ENCODE data around the gene RALGDS. TPM values are rescaled to one million over a fixed set of nuclear protein-coding genes. Genes with fewer than 3 reads are reported as not detected.

The RALGDS gene
- total RNA-seq, 2 donors from 2014 or later = 45.3 to 77.0 TPM

DNA sequence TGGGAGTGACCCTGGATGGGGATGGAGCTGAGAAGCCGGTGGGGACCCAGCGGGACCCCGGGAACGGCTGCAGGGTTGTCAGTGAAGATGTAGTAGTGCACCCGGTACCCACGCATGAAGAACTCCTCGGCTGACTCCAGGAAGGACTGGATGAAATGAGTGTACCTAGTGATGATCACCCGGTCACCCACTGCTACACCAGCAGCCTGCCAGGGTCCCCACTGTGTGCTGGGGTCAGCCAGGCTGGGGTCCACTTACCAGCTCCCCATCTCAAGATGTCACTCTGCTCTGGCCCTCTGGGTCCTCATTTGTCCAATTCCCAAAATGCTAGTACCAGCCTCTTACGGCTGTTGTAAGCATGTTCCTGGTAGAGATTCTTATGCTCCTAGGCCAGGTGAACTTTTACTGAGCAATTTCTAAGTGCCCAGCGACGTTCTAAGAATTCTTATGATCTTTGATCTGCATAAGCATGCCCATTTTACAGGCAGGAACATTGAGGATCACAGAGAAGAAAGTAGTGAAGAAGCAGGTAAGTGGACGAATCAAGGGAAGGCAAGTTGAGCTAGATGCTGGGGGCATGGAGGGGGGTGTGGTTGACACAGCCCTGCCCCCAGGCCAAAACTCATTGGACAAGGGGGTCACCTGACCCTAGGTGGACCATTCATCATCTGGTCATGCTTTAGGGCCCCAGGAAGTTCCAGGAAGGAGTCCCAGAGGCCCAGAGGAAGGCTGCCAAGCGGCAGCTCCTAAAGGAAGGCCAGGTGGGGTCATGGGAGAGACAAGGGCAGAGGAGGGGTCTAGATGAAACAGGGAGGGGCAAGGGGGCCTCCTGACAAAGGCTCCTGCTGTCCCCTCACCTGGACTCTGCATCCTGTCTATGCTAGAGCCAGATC lies 33.3 kb upstream of the RALGDS start:
- H3K36me3 Mint-ChIP-seq = no peaks in the 10 kb centered on the region
- no peak for ATAC-seq

GRCh38 chr9:133153227-133154096 lies 32.4 kb upstream of the RALGDS start:
- DNase-seq (ENCODE audit: low spot score in 2 of 2) (no peak), ATAC-seq (no peak)
- H3K36me3 Mint-ChIP-seq = no peaks in the 10 kb centered on the region
- no peak overlapping the region for H3K27ac Mint-ChIP-seq
- no peaks in the 10 kb centered on the region for H3K9me3 Mint-ChIP-seq

More for the DNA sequence above, 33.3 kb upstream of the RALGDS start:
- DNase-seq (ENCODE audit: low spot score in 2 of 2) = no peak
- Mint-ChIP-seq H3K9me3 (no peaks in the 10 kb centered on the region), H3K27ac (no peak overlapping the region)

DNA sequence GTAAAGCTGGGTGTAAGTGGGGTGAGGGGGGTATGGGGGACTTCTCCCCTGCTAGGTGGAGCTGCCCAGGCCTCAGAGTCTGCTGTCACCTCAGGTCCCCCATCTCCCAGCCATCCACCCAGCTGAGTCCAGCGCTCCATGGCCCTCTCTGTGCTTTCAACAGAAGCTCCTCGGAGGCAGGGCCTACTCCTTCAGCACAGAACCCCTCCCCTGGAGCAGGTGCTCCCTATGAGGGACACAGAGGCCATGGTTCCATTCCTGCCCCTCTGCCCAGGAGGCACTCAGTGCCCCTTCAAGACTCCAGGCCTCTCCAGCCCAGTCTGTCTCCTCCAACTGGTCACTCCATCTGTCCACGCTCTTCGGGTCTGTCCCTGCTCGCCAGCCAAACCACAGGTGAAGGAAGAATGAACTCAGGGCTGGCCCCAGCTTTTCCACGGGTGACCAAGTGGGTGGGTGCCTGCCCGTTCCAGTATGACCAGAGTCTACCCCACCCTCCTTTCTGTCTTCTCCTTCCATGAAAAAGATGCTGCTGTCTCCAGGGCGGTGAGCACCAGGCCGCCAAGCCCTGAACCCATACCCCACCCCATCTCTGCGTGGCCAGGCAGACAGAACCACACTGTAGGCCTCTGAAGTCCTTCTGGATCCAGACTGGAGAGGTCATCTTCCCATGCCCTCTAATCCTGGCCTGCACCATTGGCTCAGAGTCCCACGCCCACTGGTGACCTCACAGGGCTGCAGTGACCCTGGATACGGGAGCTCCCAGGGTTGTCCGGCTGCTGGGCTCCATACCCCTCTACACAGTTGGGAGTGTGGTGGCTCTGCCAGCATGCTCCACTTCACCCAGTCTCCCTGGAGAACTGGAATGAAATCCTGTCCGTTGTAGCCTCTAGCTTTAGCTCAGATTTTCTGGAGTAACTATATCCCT lies 30.8 kb upstream of the RALGDS start:
- DNase-seq (ENCODE audit: low spot score in 2 of 2) (no peak), ATAC-seq (no peak)
- Mint-ChIP-seq H3K9me3 (no peaks in the 10 kb centered on the region), H3K36me3 (peaks cover 0 to 6% of the 10 kb centered on the region in 2 donors), H3K27ac (peak overlapping the region in 1 of 2 donors; percentile 41)

DNA sequence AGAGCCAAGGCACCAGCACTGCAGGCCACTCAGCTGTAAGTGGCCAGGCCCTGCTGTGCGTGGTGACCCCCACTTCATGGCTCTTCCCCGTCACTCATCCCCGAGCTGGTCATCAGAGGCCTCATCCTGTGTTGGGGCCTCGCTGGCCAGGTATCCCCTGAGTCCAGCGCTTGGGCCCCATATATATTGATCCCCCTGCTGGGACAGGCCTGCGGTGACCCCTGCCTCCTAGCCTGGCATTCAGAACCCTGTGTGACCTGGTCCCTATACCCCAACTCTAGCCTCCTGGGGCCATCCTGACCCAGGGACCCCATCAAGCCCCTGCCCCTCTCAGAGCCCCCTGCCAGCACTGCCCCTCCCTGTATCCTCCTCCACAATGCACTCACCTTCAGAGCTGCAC lies 30.0 kb upstream of the RALGDS start:
- no peaks in the 10 kb centered on the region for H3K9me3 Mint-ChIP-seq
- ATAC-seq = no peak
- H3K36me3 Mint-ChIP-seq = peaks cover 0 to 6% of the 10 kb centered on the region in 2 donors
- H3K27ac Mint-ChIP-seq = peak overlapping the region in 1 of 2 donors; percentile 41
- DNase-seq (ENCODE audit: low spot score in 2 of 2) = no peak

DNA sequence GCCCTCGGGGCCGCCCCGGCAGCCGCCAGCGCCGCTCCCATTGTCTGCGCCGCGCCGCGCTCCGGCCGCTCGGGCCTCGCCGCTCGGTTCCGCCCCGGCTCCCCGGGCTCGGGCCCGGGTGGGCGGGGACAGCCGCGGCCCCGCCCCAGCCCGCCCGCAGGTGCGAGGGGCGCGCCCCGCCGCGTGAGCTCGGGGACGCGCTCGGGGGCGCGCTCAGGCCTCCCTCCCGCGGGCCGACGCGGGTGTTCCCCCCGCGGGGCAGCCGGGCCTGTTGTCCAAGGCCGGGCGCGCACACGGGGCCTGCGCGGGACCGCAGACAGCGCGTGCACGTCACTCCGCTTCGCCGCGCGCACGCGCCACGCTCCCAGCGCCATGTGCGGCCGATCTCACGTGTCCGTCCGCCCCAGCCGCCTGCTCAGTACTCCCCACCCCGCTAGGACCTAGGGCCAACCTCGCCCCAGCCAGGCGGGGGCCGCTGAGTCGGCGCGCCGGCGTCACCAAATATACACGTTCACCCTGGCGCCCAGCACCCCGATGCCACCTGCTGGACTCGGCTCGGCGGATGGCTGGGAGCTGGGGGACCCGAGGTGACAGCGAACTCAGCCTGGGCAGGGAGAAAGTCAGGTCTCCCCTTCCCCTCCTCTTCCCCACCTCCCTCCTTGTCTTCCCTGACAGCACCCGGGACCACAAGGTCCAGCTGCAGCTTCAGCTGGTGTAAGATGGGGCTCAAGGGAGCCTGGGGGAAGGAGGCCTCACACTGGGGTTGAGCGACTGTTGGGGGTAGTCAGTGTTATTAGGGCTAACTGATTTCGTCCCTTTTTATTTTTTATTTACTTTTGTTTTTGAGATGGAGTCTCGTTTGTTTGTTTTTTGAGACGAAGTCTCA lies 28.3 kb upstream of the RALGDS start:
- Mint-ChIP-seq H3K27ac (peak overlapping the region; percentile 50 to 95), H3K9me3 (no peaks in the 10 kb centered on the region), H3K36me3 (peaks cover 0 to 10% of the 10 kb centered on the region in 2 donors)
- peak; percentile 81 to 90 for DNase-seq (ENCODE audit: low spot score in 2 of 2)
- peak; percentile 74 to 78 for ATAC-seq

GRCh38 chr9:133148199-133149129 lies 27.4 kb upstream of the RALGDS start:
- DNase-seq (ENCODE audit: low spot score in 2 of 2) (peak in 1 of 2 donors; percentile 59), ATAC-seq (peak; percentile 35 to 40)
- peak overlapping the region; percentile 94 to 95 for H3K27ac Mint-ChIP-seq
- H3K36me3 Mint-ChIP-seq = peaks cover 0 to 16% of the 10 kb centered on the region in 2 donors
- no peaks in the 10 kb centered on the region for H3K9me3 Mint-ChIP-seq

GRCh38 chr9:133147412-133148198 lies 26.6 kb upstream of the RALGDS start:
- peaks cover 0 to 16% of the 10 kb centered on the region in 2 donors for H3K36me3 Mint-ChIP-seq
- ATAC-seq = peak in 1 of 2 donors; percentile 27
- H3K9me3 Mint-ChIP-seq = no peaks in the 10 kb centered on the region
- peak overlapping the region; percentile 94 to 95 for H3K27ac Mint-ChIP-seq
- DNase-seq (ENCODE audit: low spot score in 2 of 2) = peak; percentile 80 to 92

GRCh38 chr9:133146746-133147411 lies 25.8 kb upstream of the RALGDS start:
- Mint-ChIP-seq H3K27ac (peak overlapping the region; percentile 94 to 95), H3K36me3 (peaks cover 0 to 16% of the 10 kb centered on the region in 2 donors), H3K9me3 (no peaks in the 10 kb centered on the region)
- no peak for ATAC-seq
- no peak for DNase-seq (ENCODE audit: low spot score in 2 of 2)

DNA sequence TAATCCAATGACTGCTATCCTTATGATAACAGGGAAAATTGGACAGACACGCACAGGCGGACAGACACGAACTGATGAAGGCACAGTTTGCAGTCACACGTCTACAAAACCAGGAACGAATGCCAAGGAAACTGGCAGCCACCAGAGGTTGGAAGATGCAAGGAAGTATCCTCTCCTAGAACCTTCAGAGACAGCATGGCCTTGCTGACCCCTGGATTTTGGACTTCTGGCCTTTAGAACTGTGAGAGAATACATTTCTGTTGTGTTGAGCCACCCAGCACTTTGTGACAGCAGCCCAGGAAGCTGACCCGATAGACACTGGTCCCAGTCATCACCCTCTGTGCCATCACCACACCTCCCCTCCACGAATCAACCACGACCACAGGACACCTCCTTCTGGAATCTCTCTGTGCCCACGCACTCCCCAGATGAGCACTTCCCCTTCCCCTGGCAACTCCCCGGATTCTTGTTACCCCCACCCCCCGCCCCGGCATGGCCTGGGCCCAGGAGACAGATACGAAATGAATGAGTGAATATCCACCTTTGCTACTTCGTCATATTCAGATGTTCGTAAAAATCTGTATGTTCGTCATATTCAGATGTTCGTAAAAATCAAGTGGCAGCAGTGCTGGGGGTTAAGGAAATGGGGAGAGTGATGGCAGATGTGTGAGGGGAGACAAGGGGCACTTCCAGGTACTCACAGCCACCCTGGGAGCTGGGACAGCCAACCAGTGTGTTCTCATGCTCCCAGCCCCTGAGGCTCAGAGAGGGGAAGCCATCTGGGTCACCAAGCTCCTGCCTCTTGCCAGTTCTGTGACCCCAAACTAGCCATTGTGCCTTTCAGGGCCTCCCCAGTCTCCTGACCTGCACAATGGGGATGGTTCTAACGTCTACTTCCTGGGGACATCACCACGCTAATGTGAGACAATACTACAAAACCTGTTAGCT lies 24.1 kb upstream of the RALGDS start:
- Mint-ChIP-seq H3K27ac (peak overlapping the region; percentile 68 to 85), H3K9me3 (no peaks in the 10 kb centered on the region), H3K36me3 (peaks cover 0 to 16% of the 10 kb centered on the region in 2 donors)
- DNase-seq (ENCODE audit: low spot score in 2 of 2) (no peak), ATAC-seq (no peak)

GRCh38 chr9:133144142-133144903 lies 23.3 kb upstream of the RALGDS start:
- ATAC-seq = peak; percentile 66 to 80
- H3K27ac Mint-ChIP-seq = peak overlapping the region; percentile 68 to 85
- no peaks in the 10 kb centered on the region for H3K9me3 Mint-ChIP-seq
- peaks cover 0 to 16% of the 10 kb centered on the region in 2 donors for H3K36me3 Mint-ChIP-seq
- peak; percentile 86 to 92 for DNase-seq (ENCODE audit: low spot score in 2 of 2)

GRCh38 chr9:133143639-133144141 lies 22.6 kb upstream of the RALGDS start:
- Mint-ChIP-seq H3K27ac (peak overlapping the region; percentile 30 to 85), H3K9me3 (no peaks in the 10 kb centered on the region), H3K36me3 (peaks cover 0 to 16% of the 10 kb centered on the region in 2 donors)
- DNase-seq (ENCODE audit: low spot score in 2 of 2) (no peak), ATAC-seq (no peak)

Data from activated naive CD4-positive, alpha-beta T cell treated with anti-CD3 and anti-CD28 coated beads, Interleukin-2, amount 50 U/mL, for 72 hours (primary cell).